Astrocyte of the spinal cord (primary cell): ENCODE measurements around the gene CCDC183.

ENCODE experiments used
- DNase-seq: peaks from one replicate; pipeline ENCODE4 v3.0.0; 2011; ENCODE audit warnings: low read depth, low spot score
- H3K4me3 ChIP-seq: 2 replicates; pipeline ENCODE4 v1.5.1; 2011; ENCODE audit warnings: low read depth, mild to moderate bottlenecking, low read length, moderate library complexity
- in situ Hi-C: cut with HindIII; loops from 2 replicates; pipeline ENCODE4 v1.10.0; 2017; ENCODE audit warnings: low sequenced_read_pairs
- TF ChIP-seq, protein P1 (sequence below): IDR thresholded peaks from 2 replicates; pipeline ENCODE4 v1.5.1; 2012; ENCODE audit warnings: low read depth, mild to moderate bottlenecking, low read length, inconsistent platforms

Gene CCDC183

DNA sequence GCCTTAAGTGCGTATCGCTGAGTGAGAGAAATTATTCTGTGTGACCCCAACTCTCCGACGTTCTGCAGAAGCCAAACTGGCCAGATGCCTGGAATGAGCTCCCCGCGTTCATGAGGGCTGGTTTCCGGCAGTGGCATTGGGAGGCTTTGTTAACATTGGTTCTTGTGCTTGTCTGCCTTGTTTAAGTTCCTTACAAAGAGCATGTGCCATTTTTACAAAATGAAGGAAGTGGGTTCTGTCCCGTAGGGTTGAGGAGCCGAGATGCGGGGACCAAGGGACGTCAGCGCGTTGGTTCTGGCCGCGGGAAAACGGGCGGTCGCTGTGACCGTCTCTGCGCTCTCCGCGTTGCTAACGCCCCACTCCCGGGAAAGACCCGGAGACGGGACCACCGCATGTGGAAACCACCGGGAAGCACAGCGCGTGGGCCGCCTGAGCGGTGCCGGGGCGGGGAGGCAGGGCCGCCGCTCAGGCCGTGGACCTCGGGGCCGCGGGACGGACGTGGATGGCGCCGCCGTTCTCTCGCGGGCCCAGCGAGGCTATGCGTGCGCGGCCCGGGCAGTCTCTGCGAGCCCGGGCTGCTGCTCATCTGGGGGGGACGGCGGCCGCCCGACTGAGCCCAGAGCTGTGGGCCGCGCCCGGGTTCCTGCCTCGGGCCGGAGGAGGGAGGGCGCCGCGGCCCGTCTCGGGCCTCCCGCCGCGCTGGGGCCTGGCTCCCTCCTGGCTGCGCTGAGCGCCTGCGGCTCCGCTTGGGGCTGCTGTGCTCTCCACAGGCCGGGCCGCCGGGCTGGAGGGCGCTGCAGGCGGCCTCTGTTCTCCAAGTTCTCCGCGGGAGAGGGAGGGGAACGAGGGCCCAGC, 25.1 kb downstream of the CCDC183 start:
- TF ChIP-seq, protein P1, sequence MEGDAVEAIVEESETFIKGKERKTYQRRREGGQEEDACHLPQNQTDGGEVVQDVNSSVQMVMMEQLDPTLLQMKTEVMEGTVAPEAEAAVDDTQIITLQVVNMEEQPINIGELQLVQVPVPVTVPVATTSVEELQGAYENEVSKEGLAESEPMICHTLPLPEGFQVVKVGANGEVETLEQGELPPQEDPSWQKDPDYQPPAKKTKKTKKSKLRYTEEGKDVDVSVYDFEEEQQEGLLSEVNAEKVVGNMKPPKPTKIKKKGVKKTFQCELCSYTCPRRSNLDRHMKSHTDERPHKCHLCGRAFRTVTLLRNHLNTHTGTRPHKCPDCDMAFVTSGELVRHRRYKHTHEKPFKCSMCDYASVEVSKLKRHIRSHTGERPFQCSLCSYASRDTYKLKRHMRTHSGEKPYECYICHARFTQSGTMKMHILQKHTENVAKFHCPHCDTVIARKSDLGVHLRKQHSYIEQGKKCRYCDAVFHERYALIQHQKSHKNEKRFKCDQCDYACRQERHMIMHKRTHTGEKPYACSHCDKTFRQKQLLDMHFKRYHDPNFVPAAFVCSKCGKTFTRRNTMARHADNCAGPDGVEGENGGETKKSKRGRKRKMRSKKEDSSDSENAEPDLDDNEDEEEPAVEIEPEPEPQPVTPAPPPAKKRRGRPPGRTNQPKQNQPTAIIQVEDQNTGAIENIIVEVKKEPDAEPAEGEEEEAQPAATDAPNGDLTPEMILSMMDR, result no peak
- in situ Hi-C loops, result no loop called here
- peak; percentile 31 for DNase-seq
- H3K4me3 ChIP-seq, result peak overlapping the region; percentile 4

DNA sequence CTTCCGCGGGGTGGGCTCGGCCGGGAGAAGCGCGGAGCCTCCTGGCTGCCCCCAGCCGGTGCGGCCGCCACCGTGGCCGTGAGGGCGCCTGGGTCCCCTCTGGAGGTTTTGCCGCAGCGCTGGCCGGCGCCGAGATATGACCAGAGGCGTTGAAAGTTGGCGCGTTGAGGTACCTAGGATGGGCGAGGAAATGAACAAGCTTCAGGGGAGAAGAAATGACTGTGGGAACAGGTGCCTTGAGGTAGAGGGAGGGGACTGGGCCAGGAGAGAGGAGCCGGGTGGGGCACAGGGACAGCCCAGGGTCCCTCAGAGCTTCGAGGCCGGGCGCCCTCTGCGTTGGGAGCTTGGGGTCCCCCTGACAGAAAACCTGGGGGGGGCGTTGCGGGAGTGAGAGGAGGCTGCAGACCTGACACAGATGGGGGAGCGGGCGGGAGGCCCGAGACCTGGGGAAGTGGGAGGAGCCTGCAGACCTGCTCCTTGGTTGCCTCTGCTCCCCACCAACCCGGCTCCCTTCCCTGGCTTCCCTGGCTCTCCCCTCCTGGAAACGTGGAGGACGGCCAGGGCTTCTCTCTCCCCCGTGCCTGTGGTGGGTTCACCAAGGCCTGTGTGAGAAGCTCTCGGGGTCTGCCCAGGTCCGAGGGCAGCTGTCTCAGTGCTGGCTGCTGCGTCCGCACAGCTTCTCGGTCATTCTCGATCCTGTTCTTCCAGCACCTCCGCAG, 25.8 kb downstream of the CCDC183 start:
- no peak for DNase-seq
- no peak overlapping the region for H3K4me3 ChIP-seq
- in situ Hi-C loops, result no loop called here
- TF ChIP-seq, protein P1, result no peak

DNA sequence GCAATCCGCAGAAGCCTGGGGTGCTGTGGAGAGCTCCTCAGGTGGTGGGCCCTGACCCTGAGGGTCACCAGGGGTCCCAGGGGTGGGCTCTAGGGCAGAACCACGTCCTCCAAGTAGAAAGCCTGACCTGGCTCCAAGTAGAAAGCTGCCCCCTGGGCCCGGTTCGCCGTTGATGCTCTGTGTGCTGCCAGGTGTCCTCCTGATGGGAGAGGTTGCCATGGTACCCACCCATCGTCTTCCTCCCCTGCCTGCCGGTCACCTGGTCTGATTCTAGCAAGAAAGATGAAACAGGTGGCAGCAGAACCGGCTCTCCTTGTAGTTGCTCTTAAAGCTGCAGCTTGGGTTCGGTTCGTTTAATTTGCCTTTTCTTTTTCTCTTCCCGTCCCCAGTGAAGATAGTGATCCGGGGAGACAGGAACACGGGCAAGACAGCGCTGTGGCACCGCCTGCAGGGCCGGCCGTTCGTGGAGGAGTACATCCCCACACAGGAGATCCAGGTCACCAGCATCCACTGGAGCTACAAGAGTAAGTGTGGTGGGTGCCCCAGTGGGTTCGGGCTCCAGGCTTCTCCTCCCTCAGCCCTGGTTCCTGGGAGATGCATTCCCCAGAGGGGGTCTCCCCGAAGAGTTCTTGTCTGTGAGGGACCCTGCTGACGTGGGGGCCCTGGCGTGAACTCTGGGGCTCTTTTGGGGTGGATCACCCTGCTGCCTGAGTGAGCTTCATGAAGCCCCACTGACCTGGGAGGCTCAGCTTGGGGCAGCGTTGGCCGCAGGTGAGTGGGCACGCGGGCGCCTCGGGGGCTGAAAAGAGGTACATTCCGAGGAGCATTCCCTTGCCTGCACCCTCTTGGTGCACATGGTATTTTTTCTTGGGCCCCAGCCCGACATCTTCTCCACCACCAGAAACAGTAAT, 27.3 kb downstream of the CCDC183 start:
- no peak overlapping the region for H3K4me3 ChIP-seq
- in situ Hi-C loops, result no loop called here
- TF ChIP-seq, protein P1, result no peak
- DNase-seq, result no peak

DNA sequence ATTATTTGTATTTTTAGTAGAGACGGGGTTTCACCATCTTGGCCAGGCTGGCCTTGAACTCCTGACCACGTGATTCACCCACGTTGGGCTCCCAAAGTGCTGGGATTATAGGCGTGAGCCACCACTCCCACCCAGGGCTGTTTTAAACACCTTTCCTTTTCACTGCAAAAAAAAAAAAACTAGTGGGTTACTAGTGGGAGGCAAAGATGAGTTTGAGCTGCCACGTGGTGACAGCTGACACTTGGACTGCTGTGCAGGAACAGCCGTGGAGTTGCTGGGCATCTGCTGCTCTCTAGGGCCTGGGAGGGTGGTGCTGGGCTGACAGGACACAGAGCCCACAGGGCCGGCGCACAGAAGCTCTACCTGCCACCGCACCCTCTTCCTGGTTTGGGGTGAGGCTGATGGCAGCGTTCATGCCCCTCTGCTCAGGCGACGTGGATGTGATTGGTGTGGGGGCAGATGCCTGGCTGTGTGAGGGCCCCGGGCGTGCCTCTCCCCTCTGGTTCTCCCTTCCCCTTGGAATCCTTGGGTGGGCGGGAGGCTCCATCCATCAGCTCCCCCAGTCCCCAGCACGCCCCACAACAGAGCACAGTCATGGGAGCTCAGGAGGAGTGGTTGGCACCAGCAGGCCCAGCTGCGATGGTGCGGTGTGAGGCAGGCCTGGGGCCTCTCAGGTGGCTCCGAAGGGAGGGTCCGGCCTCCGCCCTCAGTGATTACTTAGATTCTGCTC, 28.5 kb downstream of the CCDC183 start:
- DNase-seq, result no peak
- in situ Hi-C loops, result no loop called here
- no peak overlapping the region for H3K4me3 ChIP-seq
- TF ChIP-seq, protein P1, result no peak

DNA sequence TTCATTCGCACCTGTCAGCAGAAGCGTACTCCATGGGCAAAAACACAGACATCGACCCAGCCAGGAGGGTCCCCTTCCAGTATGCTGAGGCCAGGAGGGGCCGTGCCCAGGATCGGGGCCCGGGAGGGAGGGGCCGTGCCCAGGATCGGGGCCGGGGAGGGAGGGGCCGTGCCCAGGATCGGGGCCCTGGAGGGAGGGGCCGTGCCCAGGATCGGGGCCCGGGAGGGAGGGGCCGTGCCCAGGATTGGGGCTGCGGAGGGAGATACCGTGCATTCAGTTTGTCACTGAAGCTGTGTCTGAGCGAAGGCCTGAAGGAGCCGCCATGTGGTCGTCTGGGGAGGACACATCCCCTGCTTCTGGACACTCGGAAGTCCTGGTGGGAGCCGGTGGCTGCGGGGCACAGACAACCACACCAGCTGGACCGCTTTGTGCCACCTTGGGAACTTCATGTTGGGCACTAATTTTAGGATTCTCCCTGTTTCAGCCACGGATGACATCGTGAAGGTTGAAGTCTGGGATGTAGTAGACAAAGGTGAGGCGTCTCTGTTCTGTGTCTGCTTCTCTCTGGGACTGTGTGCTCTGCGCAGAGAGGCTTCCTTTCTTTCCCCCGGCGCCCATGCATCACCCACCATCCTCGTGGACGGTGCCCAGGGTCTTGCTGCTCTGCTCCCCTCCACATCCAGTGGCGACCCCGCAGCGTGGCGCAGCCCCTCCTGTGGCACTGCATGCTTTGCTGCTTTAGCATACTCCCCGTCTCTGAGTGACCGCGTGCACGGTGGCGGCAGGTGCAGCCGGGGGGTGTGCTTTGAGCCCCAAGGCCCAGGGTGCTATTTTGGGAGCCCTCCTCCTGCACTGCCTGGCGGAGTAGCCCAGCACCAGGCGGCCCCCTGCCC, 29.4 kb downstream of the CCDC183 start:
- no peak for DNase-seq
- in situ Hi-C loops, result no loop called here
- TF ChIP-seq, protein P1, result no peak
- no peak overlapping the region for H3K4me3 ChIP-seq
